Activated naive CD4-positive, alpha-beta T cell treated with anti-CD3 and anti-CD28 coated beads, Interleukin-2, amount 50 U/mL, for 24 hours (primary cell): ENCODE measurements around the gene PCDHA12.
"Not testable (repeated sequence)": the region's sequence is repeated elsewhere in the genome, so short reads cannot be mapped to it uniquely, and the experiment has no call there.

Source experiments
- H3K27ac Mint-ChIP-seq: one replicate; pipeline ENCODE4 v1.8.0; 2021; ENCODE audit warnings: mild to moderate bottlenecking, mixed read lengths
- H3K27me3 Mint-ChIP-seq: one replicate; pipeline ENCODE4 v1.8.0; 2021; ENCODE audit warnings: mixed read lengths
- H3K36me3 Mint-ChIP-seq: one replicate; pipeline ENCODE4 v1.8.0; 2021; ENCODE audit warnings: mixed read lengths
- H3K4me1 Mint-ChIP-seq: one replicate; pipeline ENCODE4 v1.8.0; 2021; ENCODE audit warnings: mixed read lengths
- H3K4me3 Mint-ChIP-seq: one replicate; pipeline ENCODE4 v1.8.0; 2021; ENCODE audit warnings: mild to moderate bottlenecking, mixed read lengths
- H3K9me3 Mint-ChIP-seq: one replicate; pipeline ENCODE4 v1.8.0; 2021; ENCODE audit warnings: mixed read lengths

PCDHA12 gene

GRCh38 chr5:140875085-140876065, at the start of gene PCDHA12:
TSS of gene PCDHA12 (plus strand) at chr5:140875308. CDS start at chr5:140875473, 165 bp downstream.
- H3K36me3 Mint-ChIP-seq: peaks cover 5% of the 10 kb centered on the region
- no peak within 1 kb of the TSS for H3K27ac Mint-ChIP-seq

GRCh38 chr5:140827704-140828361, 47.3 kb upstream of the PCDHA12 start, which contains the start of gene PCDHA6:
TSS of gene PCDHA6 (plus strand) at chr5:140827960. CDS start at chr5:140828092, 132 bp downstream.
- peaks cover 18% of the 10 kb centered on the region for H3K36me3 Mint-ChIP-seq
- no peak within 1 kb of the TSS for H3K27ac Mint-ChIP-seq
- H3K27me3 Mint-ChIP-seq: peaks cover 43% of the 10 kb centered on the region
- H3K4me3 Mint-ChIP-seq: no peak within 1 kb of the TSS
- no peaks in the 10 kb centered on the region for H3K4me1 Mint-ChIP-seq
- peaks cover 16% of the 10 kb centered on the region for H3K9me3 Mint-ChIP-seq

More at GRCh38 chr5:140875085-140876065, at the start of gene PCDHA12:
- H3K4me1 Mint-ChIP-seq: no peaks in the 10 kb centered on the region
- H3K4me3 Mint-ChIP-seq: no peak within 1 kb of the TSS
- peaks cover 37% of the 10 kb centered on the region for H3K27me3 Mint-ChIP-seq
- H3K9me3 Mint-ChIP-seq: peaks cover 20% of the 10 kb centered on the region

GRCh38 chr5:140828362-140828737, 46.8 kb upstream of the PCDHA12 start:
- Mint-ChIP-seq H3K9me3 (peaks cover 21% of the 10 kb centered on the region), H3K36me3 (peaks cover 21% of the 10 kb centered on the region), H3K27ac (no peak overlapping the region), H3K4me1 (no peaks in the 10 kb centered on the region), H3K27me3 (peaks cover 47% of the 10 kb centered on the region), H3K4me3 (no peak overlapping the region)

- Mint-ChIP-seq H3K27me3 (peaks cover 57% of the 10 kb centered on the region), H3K9me3 (peaks cover 25% of the 10 kb centered on the region), H3K36me3 (peaks cover 24% of the 10 kb centered on the region)
- not testable (repeated sequence) for H3K4me3 Mint-ChIP-seq, H3K27ac Mint-ChIP-seq, H3K4me1 Mint-ChIP-seq
Observed at GRCh38 chr5:140829511-140830501, 45.3 kb upstream of the PCDHA12 start.

- Mint-ChIP-seq H3K9me3 (peaks cover 13% of the 10 kb centered on the region), H3K27me3 (peaks cover 36% of the 10 kb centered on the region), H3K4me3 (no peak within 1 kb of the TSS), H3K4me1 (no peaks in the 10 kb centered on the region), H3K36me3 (peaks cover 13% of the 10 kb centered on the region), H3K27ac (no peak within 1 kb of the TSS)
Observed at GRCh38 chr5:140833993-140834392, 41.1 kb upstream of the PCDHA12 start, which contains the start of gene PCDHA7. TSS of gene PCDHA7 (plus strand) at chr5:140834269. CDS start at chr5:140834384, 115 bp downstream.

- Mint-ChIP-seq H3K36me3 (peaks cover 13% of the 10 kb centered on the region), H3K9me3 (peaks cover 15% of the 10 kb centered on the region), H3K27me3 (peaks cover 36% of the 10 kb centered on the region)
- not testable (repeated sequence) for H3K27ac Mint-ChIP-seq, H3K4me3 Mint-ChIP-seq, H3K4me1 Mint-ChIP-seq
Observed at GRCh38 chr5:140834439-140835008, 40.6 kb upstream of the PCDHA12 start.

- no peak overlapping the region for H3K27ac Mint-ChIP-seq
- peaks cover 24% of the 10 kb centered on the region for H3K9me3 Mint-ChIP-seq
- peaks cover 16% of the 10 kb centered on the region for H3K36me3 Mint-ChIP-seq
- H3K4me1 Mint-ChIP-seq: no peaks in the 10 kb centered on the region
- no peak overlapping the region for H3K4me3 Mint-ChIP-seq
- H3K27me3 Mint-ChIP-seq: peaks cover 41% of the 10 kb centered on the region
Observed at GRCh38 chr5:140835622-140836510, 39.2 kb upstream of the PCDHA12 start.

- no peak within 1 kb of the TSS for H3K4me3 Mint-ChIP-seq
Observed at GRCh38 chr5:140840978-140841962, 33.8 kb upstream of the PCDHA12 start, which contains the start of gene PCDHA8. TSS of gene PCDHA8 (plus strand) at chr5:140841187. CDS start at chr5:140841322, 135 bp downstream.

GRCh38 chr5:140842798-140843733, 32.0 kb upstream of the PCDHA12 start:
- Mint-ChIP-seq H3K36me3 (peaks cover 7% of the 10 kb centered on the region), H3K27ac (no peak overlapping the region), H3K27me3 (peaks cover 23% of the 10 kb centered on the region), H3K4me1 (no peaks in the 10 kb centered on the region), H3K4me3 (no peak overlapping the region), H3K9me3 (peaks cover 17% of the 10 kb centered on the region)

More at GRCh38 chr5:140840978-140841962, 33.8 kb upstream of the PCDHA12 start, which contains the start of gene PCDHA8:
- Mint-ChIP-seq H3K36me3 (peaks cover 6% of the 10 kb centered on the region), H3K27me3 (peaks cover 18% of the 10 kb centered on the region), H3K9me3 (peaks cover 10% of the 10 kb centered on the region), H3K27ac (no peak within 1 kb of the TSS), H3K4me1 (no peaks in the 10 kb centered on the region)

GRCh38 chr5:140848139-140849102, 26.7 kb upstream of the PCDHA12 start, which contains the start of gene PCDHA9:
TSS of gene PCDHA9 (plus strand) at chr5:140848382. CDS start at chr5:140848496, 114 bp downstream.
- H3K4me1 Mint-ChIP-seq, H3K9me3 Mint-ChIP-seq, H3K4me3 Mint-ChIP-seq, H3K27ac Mint-ChIP-seq, H3K36me3 Mint-ChIP-seq: not testable (repeated sequence)
- H3K27me3 Mint-ChIP-seq: peaks cover 11% of the 10 kb centered on the region
